Measurements from ENCODE around the gene FCHO1. TPM values are rescaled to one million over a fixed set of nuclear protein-coding genes. Genes with fewer than 3 reads are reported as not detected.

Gene FCHO1
- total RNA-seq, 4 donors from 2014 or later: 32.6 to 48.2 (median 35.7) TPM

DNA sequence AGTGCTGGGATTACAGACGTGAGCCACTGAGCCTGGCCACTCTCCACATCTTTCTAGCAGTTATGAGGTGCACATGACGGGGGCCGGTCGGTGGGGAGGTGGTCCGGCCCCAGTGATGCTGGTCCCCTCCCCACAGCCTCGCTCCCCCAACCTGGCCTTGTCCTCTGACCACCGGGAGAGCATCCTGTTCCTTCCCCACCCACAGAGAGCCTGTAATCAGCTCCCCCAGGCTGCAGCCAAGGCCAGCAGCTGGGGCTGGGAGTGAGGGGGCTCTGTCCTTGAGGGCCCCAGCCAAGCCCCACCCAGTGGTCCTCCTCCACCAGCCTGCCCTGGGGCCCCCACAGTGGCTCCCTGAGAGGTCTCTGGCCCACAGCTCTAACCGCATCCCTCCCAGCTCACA lies 73.1 kb downstream of the FCHO1 start:
- H3K4me3 ChIP-seq: no peak overlapping the region
- H3K36me3 ChIP-seq: no peaks in the 10 kb centered on the region
- 83% methylated on average over 5 of the region's 8 CpGs for WGBS
- no peak overlapping the region for H3K27ac ChIP-seq
- H3K9me3 ChIP-seq: no peaks in the 10 kb centered on the region
- TF ChIP-seq POLR2AphosphoS5 (IDR thresholded peaks at IDR 0.05): no peak
- TF ChIP-seq POLR2A (IDR thresholded peaks at IDR 0.05): no peak
- TF ChIP-seq CTCF (IDR thresholded peaks at IDR 0.05): no peak
- no peak for DNase-seq (ENCODE audit: low spot score in 2 of 2)
- H3K27me3 ChIP-seq: peaks cover 27% of the 10 kb centered on the region
- H3K4me1 ChIP-seq: no peaks in the 10 kb centered on the region

GRCh38 chr19:17826508-17827056 lies 75.3 kb downstream of the FCHO1 start:
- Histone ChIP-seq H3K27me3 (peaks cover 48% of the 10 kb centered on the region), H3K36me3 (no peaks in the 10 kb centered on the region)
- TF ChIP-seq POLR2A (IDR thresholded peaks at IDR 0.05) (no peak), POLR2AphosphoS5 (IDR thresholded peaks at IDR 0.05) (no peak), EP300 (IDR thresholded peaks at IDR 0.05) (no peak), CTCF (IDR thresholded peaks at IDR 0.05) (no peak)

DNA sequence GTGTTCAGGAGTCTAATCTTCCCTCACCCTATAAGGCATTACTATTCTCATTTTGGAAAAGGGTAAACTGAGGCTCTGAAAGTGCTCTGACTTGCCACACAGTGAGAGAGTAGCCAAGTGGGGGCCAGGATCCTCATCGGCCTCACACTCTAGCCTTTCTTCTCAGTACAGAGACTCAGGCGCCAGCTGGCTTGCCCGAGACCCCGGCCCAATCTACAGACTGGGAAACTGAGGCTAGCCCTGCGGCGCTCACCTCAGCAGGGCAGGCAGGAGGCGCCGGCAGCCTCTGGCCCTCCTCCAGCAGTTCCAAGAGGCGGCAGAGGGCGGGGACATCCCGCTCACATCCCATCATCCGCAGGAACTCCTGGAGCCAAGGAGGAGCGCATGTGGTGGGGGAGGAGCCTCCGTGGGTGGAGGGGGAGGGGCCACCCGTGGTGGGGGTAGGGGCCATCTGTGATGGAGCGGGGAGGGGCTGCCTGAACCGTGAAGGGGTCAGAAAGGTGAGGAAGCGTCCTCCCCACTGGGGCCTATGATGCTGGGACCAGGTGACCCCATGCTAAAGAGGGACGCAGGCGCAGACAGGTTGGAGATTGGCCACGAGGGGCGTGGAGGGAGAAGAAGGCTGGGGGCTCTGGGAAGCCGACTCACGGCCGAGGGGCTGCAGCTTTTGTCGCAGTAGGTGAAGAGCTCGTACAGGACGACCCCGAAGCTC lies 78.7 kb downstream of the FCHO1 start:
- H3K27ac ChIP-seq: no peak overlapping the region
- no peaks in the 10 kb centered on the region for H3K9me3 ChIP-seq
- peak in 1 of 2 donors; percentile 60 for DNase-seq (ENCODE audit: low spot score in 2 of 2)
- peaks cover 37% of the 10 kb centered on the region for H3K27me3 ChIP-seq
- H3K4me3 ChIP-seq: peak overlapping the region; percentile 34
- WGBS: 35% methylated on average over 26 of the region's 29 CpGs
- H3K36me3 ChIP-seq: no peaks in the 10 kb centered on the region
- TF ChIP-seq CTCF (IDR thresholded peaks at IDR 0.05) (no peak), POLR2A (IDR thresholded peaks at IDR 0.05) (no peak), POLR2AphosphoS5 (IDR thresholded peaks at IDR 0.05) (no peak), EP300 (IDR thresholded peaks at IDR 0.05) (no peak)
- peaks cover 10% of the 10 kb centered on the region for H3K4me1 ChIP-seq

More at GRCh38 chr19:17826508-17827056, 75.3 kb downstream of the FCHO1 start:
- no peak overlapping the region for H3K27ac ChIP-seq
- 86% methylated on average over 11 of the region's 13 CpGs for WGBS
- DNase-seq (ENCODE audit: low spot score in 2 of 2): no peak
- peaks cover 10% of the 10 kb centered on the region for H3K4me1 ChIP-seq
- H3K4me3 ChIP-seq: no peak overlapping the region
- H3K9me3 ChIP-seq: no peaks in the 10 kb centered on the region

GRCh38 chr19:17830567-17831418 lies 79.5 kb downstream of the FCHO1 start:
- Histone ChIP-seq H3K4me1 (peaks cover 10% of the 10 kb centered on the region), H3K27ac (no peak overlapping the region), H3K36me3 (no peaks in the 10 kb centered on the region), H3K27me3 (peaks cover 33% of the 10 kb centered on the region), H3K9me3 (no peaks in the 10 kb centered on the region), H3K4me3 (peak overlapping the region; percentile 34)
- no peak for TF ChIP-seq POLR2AphosphoS5 (IDR thresholded peaks at IDR 0.05)
- TF ChIP-seq CTCF (IDR thresholded peaks at IDR 0.05): no peak
- TF ChIP-seq EP300 (IDR thresholded peaks at IDR 0.05): no peak
- no peak for TF ChIP-seq POLR2A (IDR thresholded peaks at IDR 0.05)
- DNase-seq (ENCODE audit: low spot score in 2 of 2): peak in 1 of 2 donors; percentile 74
- WGBS: 34% methylated on average over 32 of the region's 50 CpGs

- no peaks in the 10 kb centered on the region for H3K36me3 ChIP-seq
- H3K4me1 ChIP-seq: peaks cover 10% of the 10 kb centered on the region
- peak overlapping the region; percentile 21 for H3K4me3 ChIP-seq
- H3K27ac ChIP-seq: no peak overlapping the region
- no peak for DNase-seq (ENCODE audit: low spot score in 2 of 2)
- no peak for TF ChIP-seq POLR2AphosphoS5 (IDR thresholded peaks at IDR 0.05)
- TF ChIP-seq EP300 (IDR thresholded peaks at IDR 0.05): no peak
- TF ChIP-seq POLR2A (IDR thresholded peaks at IDR 0.05): no peak
- WGBS: 69% methylated on average over 8 of the region's 25 CpGs
- H3K9me3 ChIP-seq: no peaks in the 10 kb centered on the region
- peaks cover 33% of the 10 kb centered on the region for H3K27me3 ChIP-seq
Measured at GRCh38 chr19:17831419-17831888, 80.2 kb downstream of the FCHO1 start.

Data from suprapubic skin (tissue), 4 donors.